H1 (cell line): ENCODE measurements around the gene NSUN7. TPM values are rescaled to one million over a fixed set of nuclear protein-coding genes. Genes with fewer than 3 reads are reported as not detected.
"Not testable (repeated sequence)": the region's sequence is repeated elsewhere in the genome, so short reads cannot be mapped to it uniquely, and the experiment has no call there.

Experiments
- CTCF ChIA-PET: fragments of 300-600 bp; sonication (Branson Sonifier 250); formaldehyde crosslinking; loops from one replicate; lab custom pipeline; 2021; ENCODE audit not compliant: partially characterized antibody; lab: Charles Lee
- POLR2A ChIA-PET: fragments of 300-600 bp; sonication (Branson Sonifier 250); formaldehyde crosslinking; loops from one replicate; lab custom pipeline; 2021; ENCODE audit warnings: inconsistent platforms; ENCODE audit not compliant: partially characterized antibody; lab: Charles Lee
- DNase-seq, 2 experiments: peaks; one replicate each; pipeline versions ENCODE4 v3.0.0 to v3.0.0-alpha.2; 2010 to 2022; ENCODE audit warnings: low spot score in 2 of 2, low read depth in 1 of 2, mixed read lengths in 1 of 2
- FAIRE-seq: peaks from 2 replicates; lab custom pipeline; 2011; peaks lifted over from hg19 to GRCh38; lab: Jason Lieb, UNC
- H2AFZ ChIP-seq: 2 replicates; pipeline ENCODE4 v1.8.1; 2012; ENCODE audit warnings: low read length, inconsistent platforms
- H2AK5ac ChIP-seq: 2 replicates; pipeline ENCODE4 v1.6.1; 2013; ENCODE audit warnings: low read depth, low read length
- H2BK120ac ChIP-seq: replicated peaks from 2 replicates; pipeline ENCODE3; 2013; ENCODE audit warnings: low read depth, low read length, inconsistent platforms
- H2BK12ac ChIP-seq: 2 replicates; pipeline ENCODE4 v1.6.1; 2013; ENCODE audit warnings: low read depth, low read length
- H2BK15ac ChIP-seq: 2 replicates; pipeline ENCODE4 v1.6.1; 2013; ENCODE audit warnings: low read length
- H2BK20ac ChIP-seq: 2 replicates; pipeline ENCODE4 v1.6.1; 2013; ENCODE audit warnings: low read length
- H2BK5ac ChIP-seq: 2 replicates; pipeline ENCODE4 v1.6.1; 2013; ENCODE audit warnings: low read depth, low read length
- H3K14ac ChIP-seq: 2 replicates; pipeline ENCODE4 v1.6.1; 2013; ENCODE audit warnings: inconsistent platforms; ENCODE audit not compliant: insufficient read length
- H3K18ac ChIP-seq: 2 replicates; pipeline ENCODE4 v1.6.1; 2013; ENCODE audit warnings: low read length; ENCODE audit errors: extremely low read depth
- H3K23ac ChIP-seq: 2 replicates; pipeline ENCODE4 v1.6.1; 2013; ENCODE audit warnings: inconsistent platforms; ENCODE audit not compliant: insufficient read length
- H3K23me2 ChIP-seq: 2 replicates; pipeline ENCODE4 v1.6.1; 2013; ENCODE audit warnings: low read depth, low read length
- H3K27ac ChIP-seq: 2 replicates; pipeline ENCODE4 v1.6.1; 2011; ENCODE audit warnings: low read depth, low read length, inconsistent platforms
- H3K27me3 ChIP-seq, 4 experiments: replicated peaks in 1 of 4; 1 replicate in 1 of 4; 2 replicates in 3 of 4; pipeline versions ENCODE4 v1.6.1 to v1.8.1; 2011 to 2013; ENCODE audit warnings: low read length in 3 of 4, mild to moderate bottlenecking in 3 of 4, inconsistent platforms in 2 of 4, mixed read lengths in 2 of 4, moderate library complexity in 1 of 4; ENCODE audit not compliant: control insufficient read depth in 3 of 4, insufficient read depth in 3 of 4; ENCODE audit errors: extremely low read depth in 1 of 4
- H3K36me3 ChIP-seq, 4 experiments: 2 replicates each; pipeline versions ENCODE4 v1.6.1 to v1.8.1; 2011 to 2013; ENCODE audit warnings: mild to moderate bottlenecking in 4 of 4, low read length in 3 of 4, moderate library complexity in 2 of 4, control low read depth in 1 of 4, inconsistent platforms in 1 of 4; ENCODE audit not compliant: insufficient read depth in 4 of 4, control insufficient read depth in 2 of 4
- H3K4ac ChIP-seq: replicated peaks from 2 replicates; pipeline ENCODE3; 2013; ENCODE audit warnings: low read length, low read depth, mixed read lengths, inconsistent platforms; ENCODE audit not compliant: insufficient read length
- H3K4me1 ChIP-seq, 4 experiments: replicated peaks in 1 of 4; 1 replicate in 1 of 4; 2 replicates in 3 of 4; pipeline versions ENCODE4 v1.6.1 to v1.8.1; 2011 to 2013; ENCODE audit warnings: low read length in 3 of 4, inconsistent platforms in 2 of 4, mixed read lengths in 1 of 4; ENCODE audit not compliant: insufficient read depth in 4 of 4, control insufficient read depth in 3 of 4
- H3K4me2 ChIP-seq, 2 experiments: 2 replicates each; pipeline versions ENCODE4 v1.6.1 to v1.8.1; 2011 to 2013; ENCODE audit warnings: low read depth in 2 of 2, low read length in 2 of 2, control low read depth in 1 of 2, inconsistent platforms in 1 of 2, mild to moderate bottlenecking in 1 of 2; ENCODE audit not compliant: insufficient read depth in 1 of 2
- H3K4me3 ChIP-seq, 4 experiments: fragments of 200-600, 300-600 bp in 1 of 4; sonication (generic), shearing (Covaris generic), sonication (Bioruptor Twin) in 1 of 4; 2 replicates each; pipeline versions ENCODE4 v1.5.1 to v1.8.1; 2011 to 2016; ENCODE audit warnings: low read length in 4 of 4, low read depth in 3 of 4, control low read depth in 2 of 4, inconsistent platforms in 2 of 4, mild to moderate bottlenecking in 2 of 4, mixed read lengths in 1 of 4, moderate library complexity in 1 of 4; ENCODE audit not compliant: insufficient read depth in 2 of 4; ENCODE audit errors: extremely low read depth in 1 of 4
- H3K56ac ChIP-seq: replicated peaks from 2 replicates; pipeline ENCODE3; 2013; ENCODE audit warnings: low read depth, mild to moderate bottlenecking, mixed read lengths, low read length, inconsistent platforms; ENCODE audit not compliant: insufficient read length
- H3K79me1 ChIP-seq: 2 replicates; pipeline ENCODE4 v1.6.1; 2013; ENCODE audit warnings: low read depth, low read length, control low read depth
- H3K79me2 ChIP-seq, 2 experiments: 2 replicates each; pipeline versions ENCODE4 v1.6.1 to v1.8.1; 2012 to 2013; ENCODE audit warnings: low read length in 2 of 2, mild to moderate bottlenecking in 2 of 2, inconsistent platforms in 1 of 2; ENCODE audit not compliant: insufficient read depth in 2 of 2, control insufficient read depth in 1 of 2
- H3K9ac ChIP-seq, 4 experiments: replicated peaks in 1 of 4; 1 replicate in 1 of 4; 2 replicates in 3 of 4; pipeline versions ENCODE4 v1.6.1 to v1.8.1; 2011 to 2013; ENCODE audit warnings: low read depth in 3 of 4, low read length in 3 of 4, control low read depth in 2 of 4, mild to moderate bottlenecking in 2 of 4, moderate library complexity in 2 of 4, inconsistent platforms in 1 of 4; ENCODE audit errors: extremely low read depth in 1 of 4
- H3K9me3 ChIP-seq, 2 experiments: 2 replicates each; pipeline versions ENCODE4 v1.6.1 to v1.8.1; 2012 to 2013; ENCODE audit warnings: mild to moderate bottlenecking in 2 of 2, moderate library complexity in 2 of 2, control low read depth in 1 of 2, inconsistent platforms in 1 of 2, low read depth in 1 of 2, low read length in 1 of 2, mixed read lengths in 1 of 2; ENCODE audit not compliant: insufficient read depth in 2 of 2
- H4K20me1 ChIP-seq, 2 experiments: replicated peaks in 1 of 2; 2 replicates each; pipeline versions ENCODE3 to v1.8.1; 2011 to 2013; ENCODE audit warnings: inconsistent platforms in 2 of 2, low read length in 2 of 2, mild to moderate bottlenecking in 1 of 2; ENCODE audit not compliant: insufficient read depth in 2 of 2, control insufficient read depth in 1 of 2
- H4K5ac ChIP-seq: 2 replicates; pipeline ENCODE4 v1.6.1; 2013; ENCODE audit warnings: low read length, low read depth, mixed read lengths, inconsistent platforms; ENCODE audit not compliant: insufficient read length
- H4K8ac ChIP-seq: 2 replicates; pipeline ENCODE4 v1.8.0; 2013; ENCODE audit warnings: mild to moderate bottlenecking, moderate library complexity, low read length, inconsistent platforms; ENCODE audit not compliant: insufficient read depth; ENCODE audit errors: extremely low read depth
- H4K91ac ChIP-seq: replicated peaks from 2 replicates; pipeline ENCODE3; 2013; ENCODE audit warnings: low read length, mixed read lengths, inconsistent platforms; ENCODE audit not compliant: insufficient read length
- TCF12 ChIP-seq: IDR thresholded peaks from 2 replicates; pipeline ENCODE4 v1.6.1; 2011; ENCODE audit warnings: low read depth, mild to moderate bottlenecking, low read length
- WGBS, 2 experiments: shearing (Covaris generic) in 1 of 2; methylation state at CpG; one replicate each; pipeline versions ENCODE4 v1.1.6 to v1.1.7; 2013 to 2015; ENCODE audit warnings: low lambda C conversion rate in 2 of 2, mixed read lengths in 2 of 2, inconsistent platforms in 1 of 2, low coverage in 1 of 2, missing lambda C conversion rate in 1 of 2; ENCODE audit not compliant: insufficient replicate concordance in 2 of 2, insufficient coverage in 1 of 2, insufficient read length in 1 of 2; ENCODE audit errors: extremely low coverage in 1 of 2, missing lambda C conversion rate in 1 of 2; 5-methylcytosine and 5-hydroxymethylcytosine counted together
- polyA plus RNA-seq, 7 experiments: library from polyadenylated mRNA; depleted of rRNA in 3 of 7; stranded (reverse) in 5 of 7; unstranded in 2 of 7; fragments of >200 nt in 5 of 7; fragments of 200-250 nt in 2 of 7; gene quantifications; 1 replicate in 5 of 7; 2 replicates in 1 of 7; 4 replicates in 1 of 7; pipeline versions ENCODE4 v1.2.1 to v1.2.3, GENCODE V29; 2011 to 2013; ENCODE audit warnings: missing spikeins in 2 of 7, mixed read lengths in 2 of 7
- total RNA-seq: library from RNA; stranded (reverse); fragmentation: NEBNext Ultra II Directional; extraction: Animal tissue kit (Norgen Biotek cat#: 25700); gene quantifications from 2 replicates; pipeline ENCODE4 v1.2.1, GENCODE V29; 2021

Gene NSUN7
- total and polyA plus RNA-seq, 2 of the 8 experiments (the other 6 are each of a cell fraction or from before 2014, with no cell fraction given), result 8.8 to 24.4 TPM

DNA sequence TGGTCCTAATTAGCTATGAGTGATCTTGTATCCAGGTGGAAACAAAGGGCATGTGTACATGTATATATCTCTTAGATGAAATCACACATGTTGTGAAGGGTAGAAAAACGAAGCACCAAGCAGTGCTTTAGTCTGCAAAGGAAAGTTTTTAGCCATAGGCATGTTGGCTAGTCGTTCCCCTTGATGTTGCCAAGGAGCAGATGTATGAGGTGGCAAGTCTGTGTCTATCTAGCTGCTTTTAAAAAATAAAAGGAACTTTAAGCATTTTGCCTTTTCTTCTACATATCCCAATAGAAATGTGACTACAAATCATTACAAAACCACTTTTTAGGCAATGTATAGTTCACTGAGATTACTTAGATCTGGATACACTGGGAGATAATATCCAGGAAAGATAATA is 63.1 kb downstream of the NSUN7 start:
- H3K27ac ChIP-seq, result no peak overlapping the region
- no peak for FAIRE-seq
- CTCF ChIA-PET, result interaction anchor here (0.6 to 1.2 kb wide), 5 partner anchors 11 to 307 kb away, joined by 3 to 5 read pairs (median 3); no protein-coding TSS in a partner anchor

DNA sequence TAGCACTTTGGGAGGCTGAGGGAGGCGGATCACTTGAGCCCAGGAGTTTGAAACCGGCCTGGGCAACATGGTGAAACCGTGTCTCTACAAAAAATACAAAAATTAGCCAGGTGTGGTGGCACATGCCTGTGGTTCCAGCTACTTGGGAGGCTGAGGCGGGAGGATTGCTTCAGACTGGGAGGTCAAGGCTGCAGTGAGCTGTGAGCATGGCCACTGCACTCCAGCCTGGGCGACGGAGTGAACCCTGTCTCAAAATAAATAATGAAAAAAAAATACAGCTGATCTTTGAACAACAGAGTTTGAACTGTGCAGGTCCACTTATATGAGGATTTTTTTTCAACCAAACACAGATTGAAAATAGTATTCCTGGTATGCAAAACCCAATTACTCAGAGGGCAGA is 67.4 kb downstream of the NSUN7 start:
- H2BK120ac ChIP-seq, DNase-seq, H3K4me1 ChIP-seq, H3K27me3 ChIP-seq, H2AK5ac ChIP-seq, H3K4me2 ChIP-seq, H3K23me2 ChIP-seq, H3K14ac ChIP-seq, H3K27ac ChIP-seq, H3K9ac ChIP-seq, H2AFZ ChIP-seq, FAIRE-seq, H3K9me3 ChIP-seq, H2BK5ac ChIP-seq, H2BK20ac ChIP-seq, H2BK15ac ChIP-seq, H3K4ac ChIP-seq, H4K20me1 ChIP-seq, H3K23ac ChIP-seq, H3K4me3 ChIP-seq, H2BK12ac ChIP-seq, H3K79me2 ChIP-seq, H3K79me1 ChIP-seq, H4K91ac ChIP-seq, POLR2A ChIA-PET, H3K56ac ChIP-seq, H4K8ac ChIP-seq, H4K5ac ChIP-seq, H3K18ac ChIP-seq: not testable (repeated sequence)
- CTCF ChIA-PET, result interaction anchor here (0.6 to 1.0 kb wide), 2 partner anchors 14 to 79 kb away, joined by 3 read pairs; no protein-coding TSS in a partner anchor
- H3K36me3 ChIP-seq, result peaks cover 12 to 51% (median 32%) of the 10 kb centered on the region in 4 experiments
- 91% methylated on average over 6 of the region's 6 CpGs; no CpG with 5 or more reads in 1 of the 2 experiments for WGBS, 2 experiments

More for the DNA sequence above, 63.1 kb downstream of the NSUN7 start:
- WGBS, 2 experiments, result 98% methylated on average over 2 of the region's 2 CpGs; no CpG with 5 or more reads in 1 of the 2 experiments
- Histone ChIP-seq H2BK5ac (no peak overlapping the region), H3K79me1 (no peaks in the 10 kb centered on the region), H3K18ac (no peak overlapping the region), H4K91ac (no peak overlapping the region), H4K8ac (no peak overlapping the region), H2AFZ (no peak overlapping the region), H3K27me3 (no peaks in the 10 kb centered on the region), H3K4ac (no peak overlapping the region), H4K5ac (no peak overlapping the region), H3K56ac (no peak overlapping the region), H3K36me3 (peaks cover 9 to 33% (median 23%) of the 10 kb centered on the region in 4 experiments), H2AK5ac (no peak overlapping the region), H3K23me2 (no peaks in the 10 kb centered on the region; the same call in 1 of the 2 replicates), H2BK20ac (no peak overlapping the region), H3K4me2 (no peak overlapping the region), H3K4me3 (no peak overlapping the region), H3K4me1 (no peaks in the 10 kb centered on the region), H2BK120ac (no peak overlapping the region), H2BK15ac (no peak overlapping the region), H3K9me3 (no peaks in the 10 kb centered on the region), H4K20me1 (no peaks in the 10 kb centered on the region), H3K9ac (no peak overlapping the region), H3K23ac (no peak overlapping the region), H3K79me2 (no peaks in the 10 kb centered on the region)
- no peak for DNase-seq
- POLR2A ChIA-PET, result interaction anchor here (0.9 to 1.2 kb wide), 2 partner anchors 62 to 63 kb away, joined by 3 to 4 read pairs; partner anchors contain the start of gene NSUN7
- no peak for TF ChIP-seq TCF12
- TF ChIP-seq, all 59 proteins: peak for 0
- no peak overlapping the region for H2BK12ac ChIP-seq
- no peak overlapping the region for H3K14ac ChIP-seq
